B cell (primary cell): Measurements from ENCODE around the gene CCDC86.

ENCODE experiments used
- EZH2 ChIP-seq: IDR thresholded peaks from 2 replicates; pipeline ENCODE4 v1.6.1; 2012; ENCODE audit warnings: borderline replicate concordance, low read depth, mild to moderate bottlenecking, moderate library complexity, low read length; ENCODE audit not compliant: insufficient read depth, poor library complexity, severe bottlenecking
- TF ChIP-seq, protein P1 (sequence below): fragments of 200-600 bp; IDR thresholded peaks from one replicate; pipeline ENCODE4 v1.8.0; 2022; ENCODE audit warnings: antibody characterized with exemption, mild to moderate bottlenecking

DNA sequence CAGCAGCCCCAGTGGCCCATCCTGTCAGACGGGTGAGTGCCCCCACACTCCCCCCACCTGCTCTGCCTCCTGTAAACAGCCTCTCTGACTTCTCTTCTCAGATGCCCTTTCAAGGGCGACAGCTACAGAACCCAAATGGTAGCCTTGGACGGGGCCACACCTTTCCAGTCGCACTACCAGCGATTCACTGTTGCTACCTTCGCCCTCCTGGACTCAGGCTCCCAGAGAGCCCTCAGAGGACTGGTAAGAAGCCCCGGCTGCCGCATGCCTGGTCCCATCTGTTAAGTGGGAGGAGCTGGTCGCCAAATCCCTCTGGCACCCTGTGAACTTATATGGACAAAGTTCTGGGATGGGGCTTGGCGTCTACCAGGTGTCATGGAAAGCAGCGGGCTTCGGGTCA lies 31.6 kb downstream of the CCDC86 start:
- TF ChIP-seq, protein P1, sequence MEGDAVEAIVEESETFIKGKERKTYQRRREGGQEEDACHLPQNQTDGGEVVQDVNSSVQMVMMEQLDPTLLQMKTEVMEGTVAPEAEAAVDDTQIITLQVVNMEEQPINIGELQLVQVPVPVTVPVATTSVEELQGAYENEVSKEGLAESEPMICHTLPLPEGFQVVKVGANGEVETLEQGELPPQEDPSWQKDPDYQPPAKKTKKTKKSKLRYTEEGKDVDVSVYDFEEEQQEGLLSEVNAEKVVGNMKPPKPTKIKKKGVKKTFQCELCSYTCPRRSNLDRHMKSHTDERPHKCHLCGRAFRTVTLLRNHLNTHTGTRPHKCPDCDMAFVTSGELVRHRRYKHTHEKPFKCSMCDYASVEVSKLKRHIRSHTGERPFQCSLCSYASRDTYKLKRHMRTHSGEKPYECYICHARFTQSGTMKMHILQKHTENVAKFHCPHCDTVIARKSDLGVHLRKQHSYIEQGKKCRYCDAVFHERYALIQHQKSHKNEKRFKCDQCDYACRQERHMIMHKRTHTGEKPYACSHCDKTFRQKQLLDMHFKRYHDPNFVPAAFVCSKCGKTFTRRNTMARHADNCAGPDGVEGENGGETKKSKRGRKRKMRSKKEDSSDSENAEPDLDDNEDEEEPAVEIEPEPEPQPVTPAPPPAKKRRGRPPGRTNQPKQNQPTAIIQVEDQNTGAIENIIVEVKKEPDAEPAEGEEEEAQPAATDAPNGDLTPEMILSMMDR, result no peak
- TF ChIP-seq EZH2, result no peak
